Measurements from ENCODE around the gene PCDHB15. TPM values are rescaled to one million over a fixed set of nuclear protein-coding genes. Genes with fewer than 3 reads are reported as not detected.
"Not testable (repeated sequence)": the region's sequence is repeated elsewhere in the genome, so short reads cannot be mapped to it uniquely, and the experiment has no call there.

PCDHB15 gene
- total RNA-seq, result under 1 TPM in 1 of 5 experiments, not detected in 4; 0.24 TPM
- not detected for polyA plus RNA-seq
- total RNA-seq, result not detected

DNA sequence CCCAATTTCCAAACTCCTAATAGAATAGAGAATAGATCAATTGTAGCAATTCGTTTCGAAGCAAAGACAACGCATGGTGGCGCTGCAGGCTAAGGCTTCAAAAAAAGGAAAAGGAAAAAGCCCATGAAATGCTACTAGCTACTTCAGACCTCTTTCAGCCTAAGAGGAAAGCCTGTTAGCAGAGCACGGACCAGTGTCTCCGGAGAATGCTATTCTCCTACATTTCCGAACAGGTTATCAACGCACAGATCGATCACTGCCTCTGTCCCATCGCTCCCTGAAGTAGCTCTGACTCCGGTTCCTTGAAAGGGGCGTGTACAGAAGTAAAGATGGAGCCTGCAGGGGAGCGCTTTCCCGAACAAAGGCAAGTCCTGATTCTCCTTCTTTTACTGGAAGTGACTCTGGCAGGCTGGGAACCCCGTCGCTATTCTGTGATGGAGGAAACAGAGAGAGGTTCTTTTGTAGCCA, at the start of gene PCDHB15:
PCDHB15 (plus strand) TSS at position 146 of the 468 bp plus-strand sequence; CDS start at position 330, 184 bp downstream.
- H3K27me3 ChIP-seq (ENCODE audit: control insufficient read depth in 2 of 2, insufficient read depth in 2 of 2, low read length in 2 of 2), result no peaks in the 10 kb centered on the region
- H3K36me3 Mint-ChIP-seq, result peaks cover 0 to 45% (median 34%) of the 10 kb centered on the region in 5 donors
- H3K36me3 ChIP-seq (ENCODE audit: control insufficient read depth in 2 of 3, insufficient read depth in 3 of 3, low read length in 3 of 3), result peaks cover 0 to 3% (median 0%) of the 10 kb centered on the region in 3 experiments
- H3K4me3 ChIP-seq (ENCODE audit: low read length), result no peak within 1 kb of the TSS
- peak within 1 kb of the TSS in 6 of 10 donors; percentile 15 to 59 (median 44) for H3K4me3 Mint-ChIP-seq
- H3K4me1 ChIP-seq (ENCODE audit: control insufficient read depth in 2 of 2, insufficient read depth in 2 of 2, low read length in 2 of 2), result no peaks in the 10 kb centered on the region
- H3K9me3 ChIP-seq (ENCODE audit: control insufficient read depth in 2 of 3, low read length in 3 of 3), result peaks cover 0 to 84% (median 3%) of the 10 kb centered on the region in 3 experiments
- H3K27ac ChIP-seq (ENCODE audit: low read depth, low read length), result no peak within 1 kb of the TSS
- ATAC-seq (no peak), DNase-seq (peak in 1 of 9 donors; percentile 6)
- H3K4me1 Mint-ChIP-seq, result peaks cover 0 to 5% (median 0%) of the 10 kb centered on the region in 7 donors
- ChIA-PET CTCF (interaction anchor here (0.8 to 0.9 kb wide), 2 partner anchors 22 to 346 kb away, joined by 3 read pairs; partner anchors contain the start of gene PCDHB14), POLR2A (no interaction called here)
- peak within 1 kb of the TSS in 2 of 9 donors; percentile 5 to 11 for H3K27ac Mint-ChIP-seq
- peaks cover 32 to 94% (median 72%) of the 10 kb centered on the region in 11 donors for H3K9me3 Mint-ChIP-seq
- intact Hi-C loops (cut with micrococcal nuclease), result no loop called here
- H3K27me3 Mint-ChIP-seq, result peaks cover 2 to 77% (median 48%) of the 10 kb centered on the region in 5 donors

DNA sequence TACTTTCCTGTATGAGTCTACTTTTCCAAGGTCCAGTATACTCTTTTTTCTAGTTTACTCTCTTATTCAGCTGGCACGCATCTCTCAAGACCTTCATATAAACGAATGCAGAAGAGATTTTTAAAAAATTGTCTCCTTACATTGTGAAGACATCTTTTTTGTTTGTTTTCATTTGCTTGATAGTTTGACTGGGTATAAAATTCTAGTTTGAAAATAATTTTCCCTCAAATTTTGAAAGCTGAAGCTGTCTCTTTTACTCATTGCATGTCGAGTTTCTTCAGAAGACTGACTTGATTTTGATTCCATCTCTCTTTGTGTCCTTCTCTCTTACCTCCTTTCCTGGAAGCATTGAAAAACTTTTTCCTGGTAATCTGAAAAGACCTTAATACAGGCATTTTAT, 48.8 kb upstream of the PCDHB15 start:
- DNase-seq, result no peak
- H3K27ac ChIP-seq (ENCODE audit: low read depth, low read length), result no peak overlapping the region
- POLR2A ChIA-PET, result no interaction called here
- no peaks in the 10 kb centered on the region for H3K4me1 ChIP-seq (ENCODE audit: control insufficient read depth in 2 of 2, insufficient read depth in 2 of 2, low read length in 2 of 2)
- Mint-ChIP-seq H3K4me1 (peaks cover 0 to 5% (median 0%) of the 10 kb centered on the region in 7 donors), H3K27ac (peak overlapping the region in 1 of 9 donors; percentile 25), H3K9me3 (peaks cover 6 to 88% (median 49%) of the 10 kb centered on the region in 11 donors), H3K4me3 (no peak overlapping the region), H3K36me3 (peaks cover 0 to 53% (median 9%) of the 10 kb centered on the region in 5 donors), H3K27me3 (peaks cover 0 to 79% (median 65%) of the 10 kb centered on the region in 5 donors)
- no peak overlapping the region for H3K4me3 ChIP-seq (ENCODE audit: low read length)
- no peaks in the 10 kb centered on the region for H3K27me3 ChIP-seq (ENCODE audit: control insufficient read depth in 2 of 2, insufficient read depth in 2 of 2, low read length in 2 of 2)
- no peaks in the 10 kb centered on the region for H3K36me3 ChIP-seq (ENCODE audit: control insufficient read depth in 2 of 3, insufficient read depth in 3 of 3, low read length in 3 of 3)
- CTCF ChIA-PET, result no interaction called here
- intact Hi-C loops (cut with micrococcal nuclease), result no loop called here
- peaks cover 0 to 18% (median 0%) of the 10 kb centered on the region in 3 experiments for H3K9me3 ChIP-seq (ENCODE audit: control insufficient read depth in 2 of 3, low read length in 3 of 3)
- no peak for ATAC-seq

DNA sequence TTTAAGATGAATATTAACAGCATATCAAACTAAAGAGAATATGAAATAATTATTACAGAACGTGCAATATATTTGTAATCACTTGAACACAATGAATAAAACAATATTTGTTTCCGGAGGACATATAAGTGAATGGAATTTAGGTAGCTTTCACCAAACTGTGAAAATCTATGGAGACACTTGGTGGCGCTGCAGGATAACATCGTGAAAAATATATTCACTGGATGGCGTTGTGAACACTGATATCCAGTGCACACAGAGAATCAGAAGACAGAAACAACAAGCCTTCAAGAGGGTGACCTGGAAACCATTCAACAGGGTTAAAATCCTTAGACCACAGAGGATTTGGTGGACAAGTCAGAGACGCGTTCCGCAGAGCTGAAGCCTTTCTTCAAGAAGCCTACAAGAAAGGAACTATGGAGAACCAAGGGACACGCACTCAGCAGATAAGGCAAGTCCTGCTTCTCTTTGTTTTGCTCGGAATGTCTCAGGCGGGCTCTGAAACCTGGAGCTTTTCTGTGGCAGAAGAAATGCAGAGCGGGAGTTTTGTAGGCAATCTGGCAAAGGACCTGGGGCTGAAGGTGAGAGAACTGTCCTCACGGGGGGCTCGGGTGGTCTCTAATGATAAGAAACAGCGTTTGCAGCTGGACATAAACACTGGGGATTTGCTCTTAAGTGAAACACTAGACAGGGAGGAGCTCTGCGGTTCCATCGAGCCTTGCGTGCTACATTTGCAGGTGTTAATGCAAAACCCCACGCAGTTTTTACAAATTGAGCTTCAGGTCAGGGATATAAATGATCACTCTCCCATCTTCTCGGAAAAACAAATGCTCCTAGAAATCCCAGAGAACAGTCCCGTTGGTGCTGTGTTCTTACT, 45.6 kb upstream of the PCDHB15 start, which contains the start of gene PCDHB11:
PCDHB11 (plus strand) TSS at position 269 of the 877 bp plus-strand sequence; CDS start at position 417, 148 bp downstream.
- peaks cover 0 to 48% (median 3%) of the 10 kb centered on the region in 5 donors for H3K36me3 Mint-ChIP-seq
- no peak within 1 kb of the TSS for H3K4me3 Mint-ChIP-seq

DNA sequence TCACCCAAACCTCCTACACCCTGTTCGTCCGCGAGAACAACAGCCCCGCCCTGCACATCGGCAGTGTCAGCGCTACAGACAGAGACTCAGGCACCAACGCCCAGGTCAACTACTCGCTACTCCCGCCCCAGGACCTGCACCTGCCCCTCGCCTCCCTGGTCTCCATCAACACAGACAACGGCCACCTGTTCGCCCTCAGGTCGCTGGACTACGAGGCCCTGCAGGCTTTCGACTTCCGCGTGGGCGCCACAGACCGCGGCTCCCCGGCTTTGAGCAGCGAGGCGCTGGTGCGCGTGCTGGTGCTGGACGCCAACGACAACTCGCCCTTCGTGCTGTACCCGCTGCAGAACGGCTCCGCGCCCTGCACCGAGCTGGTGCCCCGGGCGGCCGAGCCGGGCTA, 44.1 kb upstream of the PCDHB15 start:
- H3K4me1 ChIP-seq (ENCODE audit: control insufficient read depth in 2 of 2, insufficient read depth in 2 of 2, low read length in 2 of 2); POLR2A ChIA-PET; DNase-seq; CTCF ChIA-PET; H3K36me3 ChIP-seq (ENCODE audit: control insufficient read depth in 2 of 3, insufficient read depth in 3 of 3, low read length in 3 of 3); H3K27me3 ChIP-seq (ENCODE audit: control insufficient read depth in 2 of 2, insufficient read depth in 2 of 2, low read length in 2 of 2); H3K4me3 ChIP-seq (ENCODE audit: low read length); H3K27ac Mint-ChIP-seq; ATAC-seq; intact Hi-C loops (cut with micrococcal nuclease); H3K4me1 Mint-ChIP-seq; H3K27ac ChIP-seq (ENCODE audit: low read depth, low read length): not testable (repeated sequence)
- peaks cover 0 to 18% (median 0%) of the 10 kb centered on the region in 3 experiments for H3K9me3 ChIP-seq (ENCODE audit: control insufficient read depth in 2 of 3, low read length in 3 of 3)
- peaks cover 0 to 88% (median 43%) of the 10 kb centered on the region in 11 donors for H3K9me3 Mint-ChIP-seq
- H3K36me3 Mint-ChIP-seq, result peaks cover 0 to 42% (median 3%) of the 10 kb centered on the region in 5 donors
- peak overlapping the region in 1 of 10 donors; percentile 58 for H3K4me3 Mint-ChIP-seq
- peaks cover 0 to 80% (median 60%) of the 10 kb centered on the region in 5 donors for H3K27me3 Mint-ChIP-seq

More for the DNA sequence above, 45.6 kb upstream of the PCDHB15 start, which contains the start of gene PCDHB11:
- ChIA-PET POLR2A (no interaction called here), CTCF (no interaction called here)
- Histone ChIP-seq H3K4me1 (ENCODE audit: control insufficient read depth in 2 of 2, insufficient read depth in 2 of 2, low read length in 2 of 2) (no peaks in the 10 kb centered on the region), H3K4me3 (ENCODE audit: low read length) (no peak within 1 kb of the TSS), H3K27me3 (ENCODE audit: control insufficient read depth in 2 of 2, insufficient read depth in 2 of 2, low read length in 2 of 2) (no peaks in the 10 kb centered on the region), H3K27ac (ENCODE audit: low read depth, low read length) (no peak within 1 kb of the TSS), H3K9me3 (ENCODE audit: control insufficient read depth in 2 of 3, low read length in 3 of 3) (peaks cover 0 to 21% (median 0%) of the 10 kb centered on the region in 3 experiments), H3K36me3 (ENCODE audit: control insufficient read depth in 2 of 3, insufficient read depth in 3 of 3, low read length in 3 of 3) (no peaks in the 10 kb centered on the region)
- H3K9me3 Mint-ChIP-seq, result peaks cover 0 to 87% (median 44%) of the 10 kb centered on the region in 11 donors
- peaks cover 0 to 77% (median 57%) of the 10 kb centered on the region in 5 donors for H3K27me3 Mint-ChIP-seq
- intact Hi-C loops (cut with micrococcal nuclease), result no loop called here
- no peak for DNase-seq
- no peak for ATAC-seq
- no peak within 1 kb of the TSS for H3K27ac Mint-ChIP-seq
- H3K4me1 Mint-ChIP-seq, result no peaks in the 10 kb centered on the region

DNA sequence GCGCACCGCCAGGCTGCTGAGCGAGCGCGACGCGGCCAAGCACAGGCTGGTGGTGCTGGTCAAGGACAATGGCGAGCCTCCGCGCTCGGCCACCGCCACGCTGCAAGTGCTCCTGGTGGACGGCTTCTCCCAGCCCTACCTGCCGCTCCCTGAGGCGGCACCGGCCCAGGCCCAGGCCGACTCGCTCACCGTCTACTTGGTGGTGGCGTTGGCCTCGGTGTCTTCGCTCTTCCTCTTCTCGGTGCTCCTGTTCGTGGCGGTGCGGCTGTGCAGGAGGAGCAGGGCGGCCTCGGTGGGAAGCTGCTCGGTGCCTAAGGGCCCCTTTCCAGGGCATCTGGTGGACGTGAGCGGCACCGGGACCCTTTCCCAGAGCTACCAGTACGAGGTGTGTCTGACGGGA, 43.5 kb upstream of the PCDHB15 start:
- H3K4me1 Mint-ChIP-seq; H3K27ac ChIP-seq (ENCODE audit: low read depth, low read length); H3K4me3 Mint-ChIP-seq; H3K4me3 ChIP-seq (ENCODE audit: low read length); H3K36me3 ChIP-seq (ENCODE audit: control insufficient read depth in 2 of 3, insufficient read depth in 3 of 3, low read length in 3 of 3); CTCF ChIA-PET; ATAC-seq; H3K27ac Mint-ChIP-seq; DNase-seq; H3K4me1 ChIP-seq (ENCODE audit: control insufficient read depth in 2 of 2, insufficient read depth in 2 of 2, low read length in 2 of 2); intact Hi-C loops (cut with micrococcal nuclease); H3K27me3 ChIP-seq (ENCODE audit: control insufficient read depth in 2 of 2, insufficient read depth in 2 of 2, low read length in 2 of 2); POLR2A ChIA-PET: not testable (repeated sequence)
- peaks cover 0 to 16% (median 0%) of the 10 kb centered on the region in 3 experiments for H3K9me3 ChIP-seq (ENCODE audit: control insufficient read depth in 2 of 3, low read length in 3 of 3)
- H3K9me3 Mint-ChIP-seq, result peaks cover 0 to 83% (median 38%) of the 10 kb centered on the region in 11 donors
- peaks cover 0 to 37% (median 3%) of the 10 kb centered on the region in 5 donors for H3K36me3 Mint-ChIP-seq
- H3K27me3 Mint-ChIP-seq, result peaks cover 0 to 80% (median 65%) of the 10 kb centered on the region in 5 donors

DNA sequence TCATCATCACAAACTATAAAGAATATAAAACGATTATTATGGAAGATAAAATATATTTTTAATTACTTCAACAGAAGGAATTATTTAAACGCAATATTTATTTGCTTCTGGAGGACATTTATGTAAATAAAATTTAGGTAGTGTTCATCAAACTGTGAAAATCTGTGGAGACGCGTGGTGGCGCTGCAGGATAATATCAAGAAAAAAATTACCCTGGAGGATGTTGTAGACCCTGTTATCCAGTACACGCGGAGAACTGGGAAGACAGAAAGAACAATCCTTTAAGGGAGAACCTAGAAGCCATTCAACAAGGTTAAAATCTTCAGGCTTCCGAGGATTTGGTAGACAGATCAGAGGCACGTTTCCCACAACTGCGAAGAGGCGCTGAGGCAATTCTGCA, 36.7 kb upstream of the PCDHB15 start, which contains the start of gene PCDHB12:
PCDHB12 (plus strand) TSS at position 242 of the 400 bp plus-strand sequence. CDS start 189 bp downstream, outside the sequence.
- no peaks in the 10 kb centered on the region for H3K27me3 ChIP-seq (ENCODE audit: control insufficient read depth in 2 of 2, insufficient read depth in 2 of 2, low read length in 2 of 2)
- peaks cover 7 to 84% (median 78%) of the 10 kb centered on the region in 5 donors for H3K27me3 Mint-ChIP-seq
- H3K4me1 ChIP-seq (ENCODE audit: control insufficient read depth in 2 of 2, insufficient read depth in 2 of 2, low read length in 2 of 2), result no peaks in the 10 kb centered on the region
- POLR2A ChIA-PET, result no interaction called here
- no peak within 1 kb of the TSS for H3K4me3 ChIP-seq (ENCODE audit: low read length)
- peaks cover 0 to 8% (median 0%) of the 10 kb centered on the region in 5 donors for H3K36me3 Mint-ChIP-seq
- H3K9me3 ChIP-seq (ENCODE audit: control insufficient read depth in 2 of 3, low read length in 3 of 3), result no peaks in the 10 kb centered on the region
- H3K27ac Mint-ChIP-seq, result no peak within 1 kb of the TSS
- ATAC-seq (no peak), DNase-seq (no peak)
- no peaks in the 10 kb centered on the region for H3K36me3 ChIP-seq (ENCODE audit: control insufficient read depth in 2 of 3, insufficient read depth in 3 of 3, low read length in 3 of 3)
- peak within 1 kb of the TSS in 1 of 10 donors; percentile 25 for H3K4me3 Mint-ChIP-seq
- intact Hi-C loops (cut with micrococcal nuclease), result no loop called here
- no peaks in the 10 kb centered on the region for H3K4me1 Mint-ChIP-seq
- peaks cover 0 to 56% (median 10%) of the 10 kb centered on the region in 11 donors for H3K9me3 Mint-ChIP-seq
- CTCF ChIA-PET, result no interaction called here
- H3K27ac ChIP-seq (ENCODE audit: low read depth, low read length), result no peak within 1 kb of the TSS
